Measurements from ENCODE around the gene EFEMP2.
"Not testable (repeated sequence)": the region's sequence is repeated elsewhere in the genome, so short reads cannot be mapped to it uniquely, and the experiment has no call there.

EFEMP2 gene

GRCh38 chr11:65892661-65893317 lies 20.2 kb upstream of the EFEMP2 start:
- Histone ChIP-seq H3K4me1 (peaks cover 3% of the 10 kb centered on the region), H3K36me3 (ENCODE audit: control insufficient read depth, insufficient read depth, low read length) (no peaks in the 10 kb centered on the region), H3K4me3 (ENCODE audit: low read depth, low read length) (no peak overlapping the region), H3K9ac (no peak overlapping the region), H3K27ac (no peak overlapping the region), H3K9me3 (ENCODE audit: control insufficient read depth, low read length) (no peaks in the 10 kb centered on the region), H3K27me3 (ENCODE audit: control insufficient read depth, insufficient read depth, low read length) (no peaks in the 10 kb centered on the region), H2AFZ (no peak overlapping the region), H3K79me2 (no peaks in the 10 kb centered on the region), H3K4me2 (ENCODE audit: low read length) (no peak overlapping the region)
- no peak for TF ChIP-seq CTCF (IDR thresholded peaks at IDR 0.05)

GRCh38 chr11:65892137-65892540 lies 19.5 kb upstream of the EFEMP2 start:
- H3K9ac ChIP-seq = not testable (repeated sequence)

GRCh38 chr11:65891219-65892136 lies 18.9 kb upstream of the EFEMP2 start:
- no peaks in the 10 kb centered on the region for H3K79me2 ChIP-seq
- H3K36me3 ChIP-seq (ENCODE audit: control insufficient read depth, insufficient read depth, low read length) = no peaks in the 10 kb centered on the region
- peak; percentile 6 for TF ChIP-seq CTCF (IDR thresholded peaks at IDR 0.05)
- no peaks in the 10 kb centered on the region for H3K9me3 ChIP-seq (ENCODE audit: control insufficient read depth, low read length)
- peaks cover 8% of the 10 kb centered on the region for H3K4me1 ChIP-seq
- H3K9ac ChIP-seq = no peak overlapping the region
- H2AFZ ChIP-seq = peak overlapping the region; percentile 88
- H3K4me3 ChIP-seq (ENCODE audit: low read depth, low read length) = peak overlapping the region; percentile 68
- H3K27ac ChIP-seq = peak overlapping the region; percentile 87
- H3K4me2 ChIP-seq (ENCODE audit: low read length) = peak overlapping the region; percentile 82
- H3K27me3 ChIP-seq (ENCODE audit: control insufficient read depth, insufficient read depth, low read length) = no peaks in the 10 kb centered on the region

More at GRCh38 chr11:65892137-65892540, 19.5 kb upstream of the EFEMP2 start:
- Histone ChIP-seq H3K27ac (peak overlapping the region; percentile 12), H3K4me2 (ENCODE audit: low read length) (peak overlapping the region; percentile 4)
- not testable (repeated sequence) for H3K9me3 ChIP-seq (ENCODE audit: control insufficient read depth, low read length); H3K27me3 ChIP-seq (ENCODE audit: control insufficient read depth, insufficient read depth, low read length); H3K36me3 ChIP-seq (ENCODE audit: control insufficient read depth, insufficient read depth, low read length); H2AFZ ChIP-seq; H3K4me3 ChIP-seq (ENCODE audit: low read depth, low read length); H3K4me1 ChIP-seq; H3K79me2 ChIP-seq

- peak within 1 kb of the TSS; percentile 68 for H3K4me3 ChIP-seq (ENCODE audit: low read depth, low read length)
- no peak for TF ChIP-seq CTCF (IDR thresholded peaks at IDR 0.05)
- peak within 1 kb of the TSS; percentile 82 for H3K4me2 ChIP-seq (ENCODE audit: low read length)
- no peaks in the 10 kb centered on the region for H3K9me3 ChIP-seq (ENCODE audit: control insufficient read depth, low read length)
- peaks cover 8% of the 10 kb centered on the region for H3K4me1 ChIP-seq
- H3K9ac ChIP-seq = no peak within 1 kb of the TSS
- peak within 1 kb of the TSS; percentile 87 for H3K27ac ChIP-seq
- H3K27me3 ChIP-seq (ENCODE audit: control insufficient read depth, insufficient read depth, low read length) = no peaks in the 10 kb centered on the region
- no peaks in the 10 kb centered on the region for H3K79me2 ChIP-seq
- peak within 1 kb of the TSS; percentile 88 for H2AFZ ChIP-seq
- no peaks in the 10 kb centered on the region for H3K36me3 ChIP-seq (ENCODE audit: control insufficient read depth, insufficient read depth, low read length)
Measured at GRCh38 chr11:65890324-65891218, 18.0 kb upstream of the EFEMP2 start, which contains the start of gene CCDC85B. Gene CCDC85B, plus strand, starts transcription at chr11:65890673. Its CDS starts 111 bp downstream, at chr11:65890784.
